ENCODE results near the gene GPC6.

Gene GPC6

DNA sequence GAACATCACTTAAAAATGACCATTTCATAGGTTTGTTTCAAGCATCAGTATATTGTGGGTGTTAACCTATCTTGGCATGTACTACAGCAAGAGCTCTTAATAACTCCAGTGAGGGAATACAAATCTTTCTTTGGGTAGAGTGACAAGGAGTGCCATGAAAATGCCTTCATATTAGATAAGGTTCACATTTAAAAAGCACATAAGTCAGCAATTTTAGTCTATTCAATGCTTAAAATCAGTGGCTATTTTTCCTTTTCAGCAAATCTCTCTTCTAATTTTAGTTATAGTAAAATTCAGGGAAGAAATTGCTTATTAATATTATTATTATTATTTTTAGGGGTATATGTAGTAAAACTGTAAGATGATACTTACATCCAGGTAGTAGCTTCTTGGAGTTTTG, 291.1 kb downstream of the GPC6 start:
- DNase-seq, result no peak

DNA sequence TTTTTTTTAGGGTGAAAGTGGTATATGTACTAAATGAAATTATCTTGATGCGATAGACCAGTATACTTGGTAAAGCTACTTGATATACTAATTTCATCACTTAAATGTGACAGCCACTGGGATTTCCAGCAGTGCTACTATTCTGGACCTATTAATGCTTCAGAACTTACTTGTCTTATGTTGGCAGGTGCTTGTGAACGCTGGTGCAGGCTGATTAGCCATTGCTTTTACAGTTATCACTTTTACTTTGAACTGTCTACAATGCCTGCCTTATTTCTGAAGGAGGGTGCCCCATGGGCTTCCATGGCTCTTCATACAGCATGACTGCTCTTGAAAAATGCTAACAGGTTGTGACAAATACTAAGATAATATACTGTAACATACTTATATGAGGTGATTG, 294.7 kb downstream of the GPC6 start:
- no peak for DNase-seq

DNA sequence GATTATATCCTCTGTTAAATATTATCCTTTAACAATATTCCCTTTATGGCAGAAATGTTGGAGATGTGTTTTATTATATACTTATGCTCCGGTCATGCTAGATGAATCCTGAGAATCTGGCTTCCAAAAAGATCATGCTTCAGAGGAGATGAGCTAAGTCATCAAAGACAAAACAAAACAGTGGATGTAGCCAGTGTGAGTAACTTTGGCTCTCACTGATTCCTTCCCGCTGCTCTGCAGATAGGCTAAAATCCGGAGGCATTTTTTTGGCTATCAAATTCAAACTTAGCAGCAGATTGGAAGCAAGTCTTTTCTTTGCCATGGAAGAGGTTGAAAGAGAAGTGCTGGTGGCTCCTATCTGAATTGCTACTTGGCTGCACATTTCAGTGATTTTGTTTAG, 295.9 kb downstream of the GPC6 start:
- DNase-seq, result no peak

DNA sequence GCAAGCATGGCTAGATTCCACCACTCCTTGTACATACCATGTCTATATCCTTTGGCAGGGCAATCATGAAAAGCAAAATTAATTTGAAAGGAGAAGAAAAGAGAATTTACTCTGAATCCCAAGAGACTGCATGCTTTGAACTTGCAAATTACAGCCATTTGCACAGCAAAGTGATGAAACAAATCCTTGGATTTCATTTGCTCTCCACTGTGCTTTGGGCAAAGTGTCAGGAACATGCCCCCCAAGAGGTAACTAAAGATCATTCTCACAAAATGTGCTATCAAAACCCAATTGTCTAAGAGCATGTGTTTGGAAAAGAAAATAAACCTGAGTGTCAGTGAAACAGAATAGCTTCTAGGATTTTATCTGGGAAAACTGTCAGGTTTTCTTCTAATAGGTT, 298.5 kb downstream of the GPC6 start:
- no peak for DNase-seq

DNA sequence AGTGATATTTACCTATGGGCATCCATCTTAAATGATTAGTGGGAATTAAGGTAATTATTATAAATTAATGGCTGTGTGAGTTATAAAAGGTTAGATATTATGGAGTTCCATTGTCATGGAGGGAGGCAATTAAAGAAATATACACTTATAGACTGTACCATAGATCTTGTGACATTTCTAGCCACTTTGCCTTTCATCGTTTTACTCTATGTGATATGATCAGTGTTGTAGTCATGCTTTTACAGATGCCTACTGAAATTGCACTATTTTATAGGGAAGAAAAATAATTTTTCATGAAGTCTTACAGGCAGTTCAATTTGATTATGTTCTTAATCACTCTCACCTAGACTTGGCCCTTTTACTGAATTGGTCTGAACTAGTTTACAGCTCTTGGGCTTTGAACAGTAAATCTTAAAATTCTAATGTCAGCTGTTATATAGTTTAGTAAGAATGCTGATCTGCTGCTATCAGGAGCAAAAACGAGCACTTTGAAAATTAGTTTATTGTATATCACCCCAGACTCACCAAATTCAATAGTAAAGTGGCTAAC, 301.2 kb downstream of the GPC6 start:
- DNase-seq, result no peak

DNA sequence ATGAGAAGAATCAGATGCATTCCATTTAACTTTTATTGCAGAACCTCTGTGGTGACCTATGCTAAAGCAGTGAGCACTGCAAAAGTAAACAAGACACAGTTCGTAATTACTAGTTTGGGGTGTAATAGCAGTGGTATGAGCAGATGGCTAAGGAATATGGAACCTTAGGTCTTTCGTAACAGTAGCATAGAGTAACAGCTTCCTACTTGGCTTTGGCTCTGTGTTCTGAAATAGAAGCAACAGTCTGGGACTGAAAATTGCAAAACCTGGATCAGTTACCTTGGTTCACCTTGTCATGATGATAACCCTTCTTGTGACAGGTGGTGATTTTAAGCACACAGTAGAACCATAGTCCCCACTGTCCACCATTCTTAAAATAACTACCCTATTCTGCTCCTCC, 303.4 kb downstream of the GPC6 start:
- no peak for DNase-seq

DNA sequence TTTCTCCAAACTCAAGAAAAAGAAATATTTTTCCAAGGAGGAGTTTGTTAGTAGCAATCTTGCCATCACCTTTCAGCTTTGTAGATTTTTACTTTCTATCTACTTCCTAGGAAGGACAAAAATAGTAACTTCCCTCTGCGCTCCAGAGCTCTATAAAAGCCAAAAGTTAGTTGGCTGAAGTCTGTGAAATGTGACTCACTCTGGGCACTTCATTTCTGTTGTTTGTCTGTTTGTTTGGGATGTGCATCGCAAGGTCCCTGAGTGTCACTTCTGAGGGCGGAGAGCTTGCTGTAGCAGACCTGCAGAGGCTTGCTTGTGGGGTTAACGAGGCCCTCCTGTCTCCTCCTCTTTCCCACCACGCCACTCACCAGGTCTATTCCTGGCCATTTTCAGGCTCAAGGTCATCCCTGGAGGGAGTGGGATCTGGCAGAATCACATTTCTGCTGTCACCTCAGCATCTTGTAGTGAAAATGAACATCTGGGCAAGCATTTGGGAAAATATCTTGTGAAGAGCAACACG, 307.6 kb downstream of the GPC6 start:
- no peak for DNase-seq

DNA sequence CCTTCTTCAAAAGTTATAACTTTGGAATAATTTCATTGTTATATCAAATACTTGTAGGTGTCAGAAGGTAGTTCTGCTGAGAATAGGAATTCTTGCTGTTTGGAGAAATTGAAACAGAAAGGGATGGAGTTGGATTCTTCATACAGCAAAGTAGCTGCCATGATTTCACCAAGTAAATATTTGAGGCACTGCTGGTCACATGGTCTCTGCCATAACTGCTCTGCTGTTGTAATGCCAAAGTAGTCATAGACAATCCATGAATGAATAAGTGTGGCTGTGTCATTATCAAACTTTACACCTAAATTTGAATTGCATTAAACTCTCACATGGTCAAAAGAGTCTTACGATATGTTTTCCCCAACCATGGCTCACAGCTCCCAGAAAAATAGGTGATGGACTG, 308.6 kb downstream of the GPC6 start:
- no peak for DNase-seq

DNA sequence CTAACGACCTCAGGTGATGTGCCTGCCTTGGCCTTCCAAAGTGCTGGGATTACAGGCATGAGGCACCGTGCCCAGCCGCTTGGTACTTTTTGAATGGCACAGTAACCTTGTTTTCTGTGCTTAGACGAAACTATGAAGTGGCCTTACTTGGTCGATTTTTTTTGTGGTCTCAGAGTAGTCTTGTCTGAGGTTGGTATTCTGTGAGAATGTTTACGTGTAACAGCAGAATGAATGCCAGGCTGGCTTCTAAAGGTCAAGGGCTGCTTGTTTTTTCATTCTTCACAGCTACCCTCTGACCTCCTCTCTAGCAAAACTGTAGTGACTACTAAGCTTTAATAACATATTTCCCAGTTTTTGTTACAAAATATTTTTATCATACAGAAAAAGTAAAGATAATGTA, 313.3 kb downstream of the GPC6 start:
- no peak for DNase-seq

DNA sequence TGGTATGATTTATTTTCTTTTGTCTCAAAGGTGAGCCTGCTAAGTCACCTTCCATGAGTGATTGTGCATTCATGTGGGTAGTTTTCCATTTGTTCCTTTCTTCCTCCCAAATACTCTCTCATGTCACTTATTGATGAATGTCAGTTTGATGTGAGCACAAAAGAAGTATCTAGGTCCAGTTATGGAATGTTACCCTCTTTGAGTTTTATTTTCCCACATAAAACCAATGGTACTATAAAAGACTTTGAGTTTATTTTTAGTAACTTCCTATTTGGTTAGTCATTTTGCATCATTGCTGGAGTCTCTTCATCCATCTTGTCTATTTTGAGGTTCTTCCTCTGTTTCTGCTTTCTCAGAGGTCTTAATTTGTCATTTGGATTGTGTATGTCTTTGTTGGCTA, 321.3 kb downstream of the GPC6 start:
- no peak for DNase-seq

DNA sequence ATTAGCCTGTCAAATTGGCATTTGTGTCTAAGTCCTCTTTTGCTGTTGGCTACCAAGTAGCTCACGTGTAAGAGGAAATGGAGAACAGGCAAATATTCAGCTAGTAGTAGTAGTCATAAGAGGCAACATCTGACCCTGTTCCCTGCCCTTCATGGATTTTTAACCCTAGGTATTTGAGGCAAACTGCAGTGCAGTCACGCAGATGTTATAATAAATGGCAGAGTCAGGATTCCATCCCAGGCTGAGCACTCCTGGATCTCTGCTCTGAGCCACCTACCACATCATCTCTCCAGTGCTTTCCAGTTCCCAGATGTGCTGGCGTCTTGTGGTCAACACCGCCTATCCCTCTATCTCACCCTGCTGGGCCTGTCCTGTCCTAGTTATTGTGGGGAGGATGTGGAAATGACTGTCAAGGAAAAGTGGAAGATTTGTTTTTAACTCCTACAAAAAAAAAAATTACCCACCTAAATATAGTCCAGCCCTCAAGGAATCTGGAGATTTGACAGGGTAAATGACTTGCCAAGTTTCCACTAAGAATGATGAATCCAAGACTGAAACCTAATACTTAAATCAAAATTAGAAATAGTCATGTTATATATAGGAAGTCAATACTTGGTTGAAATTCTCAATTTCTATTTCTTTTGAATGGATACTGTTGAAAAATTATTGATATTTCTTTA, 322.9 kb downstream of the GPC6 start:
- no peak for DNase-seq

DNA sequence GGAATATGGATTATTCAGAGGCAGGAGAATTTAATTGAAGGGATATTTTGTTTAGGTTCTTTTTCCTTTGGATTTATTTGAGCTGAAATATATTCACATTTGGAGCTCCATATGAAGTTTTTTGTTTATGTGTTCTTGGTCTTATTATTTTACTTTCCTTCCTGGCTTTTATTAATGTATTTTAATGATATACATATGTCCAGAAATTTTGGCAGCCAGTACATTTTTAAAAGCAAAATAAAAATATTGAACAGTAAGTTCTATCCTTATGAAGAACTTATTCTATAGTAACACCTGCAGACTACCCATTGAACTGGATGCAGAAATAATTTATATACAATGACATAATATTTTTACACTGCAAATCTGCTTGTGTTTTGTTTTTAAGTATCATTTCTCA, 323.6 kb downstream of the GPC6 start:
- no peak for DNase-seq

DNA sequence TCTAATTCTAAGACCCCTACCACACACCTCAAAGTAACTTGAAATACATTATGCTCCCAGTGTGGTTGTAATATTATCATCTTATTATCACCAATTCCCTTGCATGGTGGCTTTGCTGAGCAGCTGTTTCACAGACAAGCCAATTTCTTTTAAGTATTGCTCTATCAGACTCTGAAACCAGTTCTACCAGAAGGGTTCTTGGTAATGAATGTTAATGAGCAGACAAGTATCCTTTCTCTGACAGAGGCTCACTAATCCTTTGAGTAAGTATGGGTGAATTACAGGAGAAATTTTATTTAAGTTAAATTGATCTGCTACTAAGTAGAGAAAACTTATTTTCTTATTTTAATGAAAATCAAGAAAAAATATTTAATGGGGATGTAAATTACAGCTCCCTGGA, 326.0 kb downstream of the GPC6 start:
- no peak for DNase-seq

DNA sequence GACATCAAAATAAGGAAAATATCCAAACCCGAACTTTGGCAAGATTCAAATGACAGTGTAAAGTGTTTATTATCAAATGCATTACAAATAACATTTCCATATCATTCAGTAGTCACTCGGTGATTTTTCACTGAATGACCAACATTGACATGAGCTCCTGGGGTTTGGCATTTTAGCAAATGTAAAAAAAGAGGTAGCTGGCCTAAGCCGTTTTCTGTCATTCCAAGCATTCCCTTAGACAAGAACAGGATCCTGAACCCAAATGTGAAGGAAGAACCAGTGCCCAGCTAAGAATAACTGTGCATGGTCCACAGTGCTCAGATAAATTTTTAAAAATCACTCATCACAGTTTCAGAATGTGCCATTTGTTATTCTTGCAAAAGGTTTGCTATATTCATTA, 327.9 kb downstream of the GPC6 start:
- no peak for DNase-seq

DNA sequence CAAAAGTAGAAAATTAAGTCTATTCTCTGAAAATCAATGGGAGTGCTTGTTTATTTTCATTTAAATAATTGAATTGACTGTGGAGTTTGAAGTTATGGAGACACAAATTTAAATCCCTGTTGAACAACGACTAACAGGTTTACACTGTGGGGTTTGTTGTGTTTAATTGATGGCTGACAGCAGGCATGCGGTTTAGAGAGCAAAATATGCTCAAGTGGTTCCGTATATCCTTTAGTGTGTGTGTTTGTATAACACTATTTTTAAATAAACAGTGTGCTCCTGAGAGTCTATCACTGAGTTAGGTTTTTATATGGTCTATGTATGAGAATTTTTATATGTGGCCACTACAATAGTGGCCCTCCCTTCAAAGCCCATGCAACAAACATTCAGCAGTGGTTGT, 332.0 kb downstream of the GPC6 start:
- no peak for DNase-seq

DNA sequence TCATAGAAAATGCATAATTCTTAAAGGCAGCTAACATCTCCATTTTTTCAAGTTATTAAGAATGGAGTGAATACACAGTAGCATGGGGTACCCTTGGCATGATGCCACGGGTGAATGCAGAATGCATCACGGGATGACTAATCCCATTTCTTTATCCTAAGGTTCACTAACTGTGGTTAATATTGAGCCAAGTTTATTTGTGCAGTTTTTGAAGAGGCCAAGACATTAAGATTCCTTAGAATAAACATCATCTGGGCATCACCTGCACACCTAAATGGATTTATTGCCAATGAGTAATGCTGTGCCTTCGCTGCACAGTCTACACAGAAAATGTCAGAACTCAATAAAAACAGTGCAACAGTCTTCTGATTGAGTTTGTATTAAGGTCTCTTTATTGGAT, 333.1 kb downstream of the GPC6 start:
- DNase-seq, result no peak

DNA sequence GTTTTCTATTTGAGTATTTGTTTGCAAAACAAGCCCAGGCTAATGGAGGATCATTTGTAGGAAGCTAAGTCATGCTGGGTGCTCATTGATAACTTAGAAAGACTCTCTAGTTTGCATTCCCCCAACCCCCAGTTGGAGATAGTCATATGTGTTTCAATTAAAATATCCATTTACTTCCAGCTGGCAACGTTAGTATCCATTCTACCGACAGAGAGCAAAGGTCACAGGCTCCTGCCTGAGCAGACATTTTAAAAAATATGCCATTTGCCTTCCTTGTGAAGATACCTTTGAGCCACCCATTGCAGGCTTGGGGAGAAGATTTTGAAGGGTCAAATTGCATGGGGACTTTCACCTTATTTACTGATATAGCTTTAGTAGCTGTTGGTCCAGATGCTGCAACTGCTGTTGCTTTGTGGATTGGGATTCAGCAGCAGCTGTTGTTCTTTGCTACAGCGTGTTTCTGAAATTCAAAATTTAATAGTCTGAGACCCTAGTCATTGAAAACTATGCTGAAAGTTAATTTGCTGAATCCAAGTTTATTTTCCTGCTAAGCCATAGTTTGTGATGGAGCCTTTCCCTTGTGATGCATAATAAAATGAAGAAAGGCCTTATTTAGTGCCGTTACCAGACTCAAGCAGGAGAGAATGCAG, 335.1 kb downstream of the GPC6 start:
- no peak for DNase-seq

DNA sequence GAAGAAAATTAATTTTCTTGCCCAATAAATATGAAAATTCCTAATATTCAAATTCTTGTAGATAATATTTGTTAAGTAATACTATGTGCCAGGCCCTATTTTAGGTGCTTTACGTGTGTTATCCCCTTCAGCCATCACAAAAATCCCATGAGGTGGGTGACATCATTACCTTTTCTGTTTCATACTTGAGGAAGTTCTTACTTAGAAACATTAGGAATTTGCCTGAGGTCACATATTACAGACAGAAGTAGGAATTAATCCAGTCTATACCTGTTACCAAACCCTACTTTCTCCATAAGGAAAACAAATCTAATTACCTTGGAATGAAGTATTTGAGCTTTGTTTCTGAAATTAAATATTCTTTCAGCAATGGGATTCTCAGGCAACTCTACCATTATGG, 336.1 kb downstream of the GPC6 start:
- no peak for DNase-seq

DNA sequence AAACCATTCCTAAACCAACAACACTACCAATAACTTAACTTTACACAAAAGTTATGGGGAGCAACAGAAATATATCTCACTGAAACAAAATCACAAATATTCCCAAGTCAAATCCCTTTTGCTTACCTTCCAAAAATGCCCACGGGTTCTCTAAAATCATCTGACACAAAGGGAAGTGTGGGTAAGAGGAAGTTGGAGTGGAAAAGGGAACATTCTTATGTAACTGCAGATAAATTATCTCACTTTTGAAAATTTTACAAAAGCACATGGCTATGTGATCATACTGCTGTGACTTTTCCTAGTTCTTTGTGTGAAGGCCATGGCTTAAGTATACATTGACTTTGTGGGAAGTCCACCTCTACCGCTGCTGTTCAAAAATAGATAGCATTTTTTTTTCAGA, 350.5 kb downstream of the GPC6 start:
- no peak for DNase-seq

DNA sequence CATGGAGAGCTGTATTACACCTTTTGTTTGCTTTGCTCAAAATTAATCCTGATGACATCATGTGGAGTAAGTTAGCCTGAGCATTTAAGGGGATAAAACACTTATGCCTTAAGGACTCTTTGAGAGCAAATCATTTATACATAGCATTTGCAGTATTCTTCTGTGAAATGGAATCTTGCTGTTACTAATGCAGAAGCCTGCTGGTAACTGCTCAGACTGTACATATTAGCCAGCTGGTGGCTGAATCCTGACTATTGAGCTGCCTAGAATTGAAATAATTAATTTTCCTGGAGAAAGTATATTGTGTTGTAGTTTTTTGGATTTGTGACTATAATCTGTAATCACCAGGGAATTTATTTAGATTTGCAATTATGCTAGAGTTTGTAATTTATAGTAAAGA, 363.2 kb downstream of the GPC6 start:
- no peak for DNase-seq

DNA sequence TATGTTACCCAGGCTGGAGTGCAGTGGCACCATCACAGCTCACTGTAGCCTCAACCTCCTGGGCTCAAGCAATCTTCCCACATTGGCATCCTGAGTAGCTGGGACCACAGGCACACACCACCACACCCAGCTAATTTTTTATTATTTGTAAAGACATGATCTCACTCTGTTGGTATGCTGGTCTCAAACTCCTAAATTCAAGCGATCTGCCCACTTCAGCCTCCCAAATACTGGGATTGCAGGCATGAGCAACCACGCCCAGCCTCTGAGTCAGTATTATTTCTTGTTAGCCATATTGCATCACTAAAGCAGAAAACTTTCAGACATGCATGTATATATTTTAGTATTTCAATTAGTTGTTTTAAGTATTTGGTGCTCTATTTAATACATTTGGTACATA, 376.4 kb downstream of the GPC6 start:
- no peak for DNase-seq

DNA sequence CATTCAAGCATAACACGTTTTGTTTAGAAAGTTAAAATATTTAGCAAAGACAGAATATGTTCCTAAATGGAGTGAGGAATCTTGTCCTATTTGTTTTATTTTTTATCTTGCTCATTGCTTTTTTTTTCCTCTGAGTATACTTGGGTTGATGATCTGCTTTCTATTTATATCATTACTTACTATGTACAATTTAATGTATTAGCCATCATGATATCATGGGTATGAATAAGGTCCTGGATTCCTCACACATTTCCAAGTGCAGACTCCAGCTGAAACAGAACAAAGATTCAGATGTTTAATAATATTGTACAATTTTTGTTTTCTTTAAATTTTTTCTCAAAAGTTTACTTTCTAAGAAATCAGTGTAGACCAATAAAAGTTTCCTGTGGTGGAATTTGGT, 388.2 kb downstream of the GPC6 start:
- DNase-seq, result no peak

DNA sequence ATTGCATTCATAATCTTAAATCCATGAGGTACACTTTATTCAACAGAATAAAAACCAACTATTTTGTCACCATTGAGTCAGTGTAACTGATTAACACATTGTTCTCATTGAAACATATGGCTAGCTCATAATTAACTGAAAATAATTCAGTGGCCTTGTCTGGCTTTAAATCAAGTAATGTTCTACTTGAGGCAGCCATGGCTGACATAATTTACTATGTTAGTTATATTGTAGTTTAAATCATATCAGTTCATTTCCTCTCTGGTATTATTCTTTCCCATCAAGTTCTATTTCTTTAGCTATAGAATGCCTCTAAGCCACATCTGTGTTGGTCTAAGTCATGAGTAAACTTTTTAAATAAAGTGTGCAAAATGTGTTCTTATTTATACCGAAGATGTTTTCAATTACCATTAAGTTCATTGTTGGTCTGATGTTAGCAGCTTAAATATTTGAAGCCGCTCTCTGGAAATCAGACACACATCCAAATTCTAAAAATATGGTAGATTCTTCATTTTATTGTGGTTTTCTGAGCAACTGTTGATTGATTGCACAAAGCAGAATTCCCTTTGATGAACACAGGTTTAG, 393.7 kb downstream of the GPC6 start:
- DNase-seq, result no peak

DNA sequence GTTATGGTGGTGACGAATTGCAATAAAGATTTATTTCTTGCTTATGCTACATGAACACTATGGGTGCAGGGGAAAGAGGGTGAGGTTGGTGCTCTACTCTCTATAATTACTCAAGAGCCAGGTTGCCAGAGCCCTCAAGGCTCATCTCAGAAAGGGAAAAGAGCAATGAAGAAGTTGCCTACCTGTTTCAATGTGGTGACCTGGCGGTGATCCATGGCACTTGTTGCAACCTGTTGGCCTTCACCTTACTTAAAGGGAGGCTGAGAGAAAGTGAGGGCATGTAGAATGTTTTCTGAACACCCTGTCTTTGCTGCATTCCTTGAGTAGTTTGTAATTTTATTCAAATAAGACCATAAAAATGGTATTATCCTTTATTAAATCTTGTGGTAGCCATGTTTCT, 394.4 kb downstream of the GPC6 start:
- no peak for DNase-seq

Data from activated CD4-positive, alpha-beta T cell treated with anti-CD3 and anti-CD28 coated beads, Interleukin-2, amount 50 U/mL, for 48 hours (primary cell).